Erythroblast (primary cell): Measurements from ENCODE around the gene BAG3.

Source experiments
- GATA1 ChIP-seq: IDR thresholded peaks from 2 replicates; pipeline ENCODE4 v1.6.1; 2011; ENCODE audit warnings: low read depth, mild to moderate bottlenecking, control low read depth, low read length, moderate library complexity
- POLR2A ChIP-seq: IDR thresholded peaks from 2 replicates; pipeline ENCODE4 v1.6.1; 2011; ENCODE audit warnings: mild to moderate bottlenecking, low read length

GRCh38 chr10:119640875-119641526 lies 10.2 kb upstream of the BAG3 start:
- TF ChIP-seq POLR2A (no peak), GATA1 (no peak)
